ENCODE data around the gene ATP2C2.

Gene ATP2C2

DNA sequence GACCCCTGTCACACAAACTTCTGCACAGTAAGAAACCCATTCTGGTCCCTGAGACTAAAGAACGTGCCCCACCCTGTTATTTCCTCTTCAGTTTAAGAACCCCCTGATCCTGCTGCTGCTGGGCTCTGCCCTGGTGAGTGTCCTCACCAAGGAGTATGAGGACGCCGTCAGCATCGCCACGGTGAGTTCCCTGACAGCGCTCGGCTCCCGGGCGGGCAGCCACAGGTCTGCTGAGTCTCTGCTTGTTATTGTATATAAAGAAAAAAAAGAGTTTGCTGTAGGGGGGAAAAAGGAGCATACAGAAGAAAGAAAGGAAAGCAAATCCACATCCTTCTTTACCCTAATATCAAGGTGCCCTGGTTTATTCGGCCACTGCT is 40.0 kb downstream of the ATP2C2 start:
- Histone ChIP-seq H2AFZ (ENCODE audit: low read depth, low read length, severe bottlenecking) (no peak overlapping the region), H3K4me2 (ENCODE audit: low read depth, low read length, poor library complexity, severe bottlenecking) (no peak overlapping the region), H3K4me3 (ENCODE audit: insufficient read depth, low read length, poor library complexity, severe bottlenecking) (no peak overlapping the region), H3K36me3 (ENCODE audit: low read length) (no peaks in the 10 kb centered on the region), H3K27me3 (ENCODE audit: low read length) (no peaks in the 10 kb centered on the region), H4K20me1 (ENCODE audit: low read depth, low read length) (no peaks in the 10 kb centered on the region), H3F3A (ENCODE audit: insufficient read depth) (no peaks in the 10 kb centered on the region), H3K79me2 (ENCODE audit: insufficient read depth, low read length) (no peaks in the 10 kb centered on the region), H3K9me3 (ENCODE audit: insufficient read depth, low read length) (no peaks in the 10 kb centered on the region), H3K9me2 (replicated peaks; ENCODE audit: insufficient read depth, low read length) (no peaks in the 10 kb centered on the region), H3K27ac (ENCODE audit: low read depth, low read length) (no peak overlapping the region), H3K9ac (ENCODE audit: low read length) (no peak overlapping the region)
- TF ChIP-seq, protein P1, sequence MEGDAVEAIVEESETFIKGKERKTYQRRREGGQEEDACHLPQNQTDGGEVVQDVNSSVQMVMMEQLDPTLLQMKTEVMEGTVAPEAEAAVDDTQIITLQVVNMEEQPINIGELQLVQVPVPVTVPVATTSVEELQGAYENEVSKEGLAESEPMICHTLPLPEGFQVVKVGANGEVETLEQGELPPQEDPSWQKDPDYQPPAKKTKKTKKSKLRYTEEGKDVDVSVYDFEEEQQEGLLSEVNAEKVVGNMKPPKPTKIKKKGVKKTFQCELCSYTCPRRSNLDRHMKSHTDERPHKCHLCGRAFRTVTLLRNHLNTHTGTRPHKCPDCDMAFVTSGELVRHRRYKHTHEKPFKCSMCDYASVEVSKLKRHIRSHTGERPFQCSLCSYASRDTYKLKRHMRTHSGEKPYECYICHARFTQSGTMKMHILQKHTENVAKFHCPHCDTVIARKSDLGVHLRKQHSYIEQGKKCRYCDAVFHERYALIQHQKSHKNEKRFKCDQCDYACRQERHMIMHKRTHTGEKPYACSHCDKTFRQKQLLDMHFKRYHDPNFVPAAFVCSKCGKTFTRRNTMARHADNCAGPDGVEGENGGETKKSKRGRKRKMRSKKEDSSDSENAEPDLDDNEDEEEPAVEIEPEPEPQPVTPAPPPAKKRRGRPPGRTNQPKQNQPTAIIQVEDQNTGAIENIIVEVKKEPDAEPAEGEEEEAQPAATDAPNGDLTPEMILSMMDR (IDR thresholded peaks at IDR 0.05; ENCODE audit: insufficient read depth, low read length, poor library complexity, severe bottlenecking), result no peak
- TF ChIP-seq EZH2phosphoT487 (conservative IDR thresholded peaks at IDR 0.05; ENCODE audit: low read length), result no peak

DNA sequence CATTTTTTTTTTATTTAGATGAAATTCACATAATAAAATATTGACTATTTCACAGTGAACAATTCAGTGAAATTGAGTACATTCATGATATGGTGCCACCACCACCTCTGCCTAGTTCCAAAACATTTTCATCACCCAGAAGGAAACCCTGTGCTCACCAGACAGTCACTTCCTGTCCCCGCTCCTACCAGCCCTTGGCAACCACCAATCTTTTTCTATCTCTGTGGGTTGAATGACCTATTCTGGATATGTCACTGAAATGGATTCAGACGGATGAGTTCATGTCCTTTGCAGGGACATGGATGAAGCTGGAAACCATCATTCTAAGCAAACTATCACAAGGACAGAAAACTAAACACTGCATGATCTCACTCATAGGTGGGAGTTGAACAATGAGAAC is 40.5 kb downstream of the ATP2C2 start:
- Histone ChIP-seq H4K20me1 (ENCODE audit: low read depth, low read length) (no peaks in the 10 kb centered on the region), H3K9me3 (ENCODE audit: insufficient read depth, low read length) (no peaks in the 10 kb centered on the region), H3K36me3 (ENCODE audit: low read length) (no peaks in the 10 kb centered on the region), H3K79me2 (ENCODE audit: insufficient read depth, low read length) (no peaks in the 10 kb centered on the region), H3K27ac (ENCODE audit: low read depth, low read length) (no peak overlapping the region), H2AFZ (ENCODE audit: low read depth, low read length, severe bottlenecking) (no peak overlapping the region), H3K9me2 (replicated peaks; ENCODE audit: insufficient read depth, low read length) (no peaks in the 10 kb centered on the region), H3K27me3 (ENCODE audit: low read length) (no peaks in the 10 kb centered on the region), H3K9ac (ENCODE audit: low read length) (no peak overlapping the region), H3F3A (ENCODE audit: insufficient read depth) (no peaks in the 10 kb centered on the region), H3K4me2 (ENCODE audit: low read depth, low read length, poor library complexity, severe bottlenecking) (no peak overlapping the region), H3K4me3 (ENCODE audit: insufficient read depth, low read length, poor library complexity, severe bottlenecking) (no peak overlapping the region)
- TF ChIP-seq, protein P1 (IDR thresholded peaks at IDR 0.05; ENCODE audit: insufficient read depth, low read length, poor library complexity, severe bottlenecking), result no peak
- no peak for TF ChIP-seq EZH2phosphoT487 (conservative IDR thresholded peaks at IDR 0.05; ENCODE audit: low read length)

DNA sequence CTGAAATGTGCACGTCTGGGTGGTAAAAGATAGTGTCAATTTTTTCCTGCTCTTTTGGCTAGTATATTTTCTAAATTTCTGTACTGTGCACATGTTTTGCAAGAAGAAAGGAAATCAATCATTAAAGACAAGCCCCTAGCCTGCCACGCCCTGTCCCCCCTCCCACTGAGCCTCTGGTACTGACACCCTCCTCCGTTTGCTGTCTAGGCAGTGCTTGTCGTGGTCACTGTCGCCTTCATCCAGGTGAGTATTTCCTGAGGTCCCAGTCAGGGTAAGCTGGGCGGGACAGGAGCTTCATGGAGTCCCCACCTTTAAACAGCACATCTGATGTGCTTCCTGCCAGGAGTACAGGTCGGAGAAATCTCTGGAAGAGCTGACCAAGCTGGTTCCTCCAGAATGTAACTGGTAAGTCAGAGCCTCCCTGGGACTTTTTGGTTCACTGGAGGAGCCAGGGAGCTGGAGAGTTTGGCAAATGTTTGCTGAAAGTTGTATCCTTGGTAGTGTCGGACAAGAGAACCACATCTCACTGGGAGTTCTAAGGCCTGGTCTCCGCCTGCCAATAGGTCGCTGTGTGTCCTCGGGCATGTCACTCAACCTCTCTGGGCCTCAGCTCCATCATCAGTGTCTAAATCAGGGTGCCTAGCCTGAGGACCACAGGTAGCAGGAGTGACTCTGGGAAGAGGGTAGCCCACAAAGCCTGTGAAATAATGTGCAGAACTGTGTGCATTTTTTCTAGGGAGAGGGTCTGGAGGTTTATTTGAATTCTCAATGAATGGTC is 42.2 kb downstream of the ATP2C2 start:
- TF ChIP-seq, protein P1 (IDR thresholded peaks at IDR 0.05; ENCODE audit: insufficient read depth, low read length, poor library complexity, severe bottlenecking), result no peak
- TF ChIP-seq EZH2phosphoT487 (conservative IDR thresholded peaks at IDR 0.05; ENCODE audit: low read length), result no peak
- no peaks in the 10 kb centered on the region for H3K27me3 ChIP-seq (ENCODE audit: low read length)
- no peaks in the 10 kb centered on the region for H3K9me3 ChIP-seq (ENCODE audit: insufficient read depth, low read length)
- no peaks in the 10 kb centered on the region for H4K20me1 ChIP-seq (ENCODE audit: low read depth, low read length)
- H3K9me2 ChIP-seq (replicated peaks; ENCODE audit: insufficient read depth, low read length), result no peaks in the 10 kb centered on the region
- no peak overlapping the region for H3K27ac ChIP-seq (ENCODE audit: low read depth, low read length)
- no peak overlapping the region for H2AFZ ChIP-seq (ENCODE audit: low read depth, low read length, severe bottlenecking)
- no peak overlapping the region for H3K4me3 ChIP-seq (ENCODE audit: insufficient read depth, low read length, poor library complexity, severe bottlenecking)
- no peaks in the 10 kb centered on the region for H3K36me3 ChIP-seq (ENCODE audit: low read length)
- no peak overlapping the region for H3K4me2 ChIP-seq (ENCODE audit: low read depth, low read length, poor library complexity, severe bottlenecking)
- H3K79me2 ChIP-seq (ENCODE audit: insufficient read depth, low read length), result no peaks in the 10 kb centered on the region
- no peak overlapping the region for H3K9ac ChIP-seq (ENCODE audit: low read length)
- H3F3A ChIP-seq (ENCODE audit: insufficient read depth), result no peaks in the 10 kb centered on the region

Measured in SU-DHL-6 (cell line).